HL-60 (cell line): ENCODE measurements around the gene CYP4F2.

Experiments
- CTCF ChIP-seq: IDR thresholded peaks from one replicate; pipeline ENCODE4 v1.5.1; 2011; ENCODE audit warnings: low read length, control low read depth, inconsistent platforms; ENCODE audit not compliant: insufficient read depth
- GABPA ChIP-seq: IDR thresholded peaks from 2 replicates; pipeline ENCODE4 v1.6.1; 2012; ENCODE audit warnings: low read depth
- POLR2AphosphoS5 ChIP-seq: IDR thresholded peaks from 2 replicates; pipeline ENCODE4 v1.6.1; 2012; ENCODE audit warnings: low read depth
- REST ChIP-seq: IDR thresholded peaks from 2 replicates; pipeline ENCODE4 v1.6.1; 2012; ENCODE audit warnings: low read depth; ENCODE audit not compliant: insufficient replicate concordance
- SPI1 ChIP-seq: IDR thresholded peaks from 2 replicates; pipeline ENCODE4 v1.6.1; 2012; ENCODE audit warnings: low read depth, mild to moderate bottlenecking, borderline replicate concordance

DNA sequence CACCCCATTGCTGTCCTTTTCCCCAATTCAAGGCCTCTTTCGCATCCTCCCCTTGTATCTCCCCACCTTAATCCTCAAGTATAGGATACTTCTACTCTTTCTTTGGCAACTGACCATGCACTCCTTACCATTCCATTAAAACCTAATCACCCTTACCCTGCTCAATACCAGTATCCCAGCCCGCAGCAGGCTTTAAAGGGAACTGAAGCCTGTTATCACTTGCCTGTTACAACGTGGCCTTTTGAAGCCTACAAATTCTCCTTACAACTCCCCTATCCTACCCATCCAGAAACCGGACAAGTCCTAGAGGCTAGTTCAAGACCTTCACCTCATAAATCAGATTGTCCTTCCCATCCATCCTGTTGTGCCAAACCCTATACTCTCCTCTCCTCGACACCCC is 66.2 kb downstream of the CYP4F2 start:
- TF ChIP-seq CTCF (no peak), SPI1 (no peak), REST (no peak), POLR2AphosphoS5 (no peak), GABPA (no peak)
